NT2/D1 (cell line): ENCODE measurements around the gene PKP2.

ENCODE experiments used
- DNase-seq: peaks from one replicate; pipeline ENCODE4 v3.0.0-alpha.2; 2011; ENCODE audit warnings: low read depth, low spot score
- H3K27me3 ChIP-seq: 2 replicates; pipeline ENCODE4 v1.6.0; 2011; ENCODE audit warnings: mild to moderate bottlenecking; ENCODE audit not compliant: insufficient read length, insufficient read depth
- H3K36me3 ChIP-seq: 2 replicates; pipeline ENCODE4 v1.6.1; 2011; ENCODE audit warnings: mild to moderate bottlenecking, low read length, mixed read lengths; ENCODE audit not compliant: insufficient read depth, insufficient read length
- H3K4me1 ChIP-seq: 2 replicates; pipeline ENCODE4 v1.5.1; 2011; ENCODE audit not compliant: insufficient read depth, insufficient read length
- H3K4me3 ChIP-seq: 2 replicates; pipeline ENCODE4 v1.5.1; 2011; ENCODE audit warnings: low read depth; ENCODE audit not compliant: insufficient read length
- H3K9ac ChIP-seq: 2 replicates; pipeline ENCODE4 v1.6.0; 2011; ENCODE audit warnings: low read depth; ENCODE audit not compliant: insufficient read length
- H3K9me3 ChIP-seq: 2 replicates; pipeline ENCODE4 v1.5.1; 2011; ENCODE audit warnings: mild to moderate bottlenecking, low read length; ENCODE audit not compliant: insufficient read depth
- SUZ12 ChIP-seq: IDR thresholded peaks from 2 replicates; pipeline ENCODE4 v1.6.1; 2011; ENCODE audit not compliant: insufficient read length, insufficient read depth; ENCODE audit errors: extremely low read depth
- YY1 ChIP-seq: IDR thresholded peaks from 2 replicates; pipeline ENCODE4 v1.6.1; 2011; ENCODE audit not compliant: insufficient read length, insufficient read depth
- ZNF274 ChIP-seq: IDR thresholded peaks from 2 replicates; pipeline ENCODE4 v1.6.1; 2011; ENCODE audit warnings: mild to moderate bottlenecking, low read depth, low read length

Gene PKP2

GRCh38 chr12:32755051-32755653, 141.4 kb downstream of the PKP2 start:
- H3K4me3 ChIP-seq, result peak overlapping the region; percentile 99
- H3K27me3 ChIP-seq, result no peaks in the 10 kb centered on the region
- DNase-seq, result peak; percentile 99
- no peaks in the 10 kb centered on the region for H3K4me1 ChIP-seq
- no peak for TF ChIP-seq YY1
- H3K9me3 ChIP-seq, result no peaks in the 10 kb centered on the region
- H3K9ac ChIP-seq, result peak overlapping the region; percentile 100
- H3K36me3 ChIP-seq, result peaks cover 42% of the 10 kb centered on the region

GRCh38 chr12:32754111-32754510, 142.5 kb downstream of the PKP2 start:
- Histone ChIP-seq H3K4me3 (peak overlapping the region; percentile 99), H3K36me3 (peaks cover 51% of the 10 kb centered on the region)

GRCh38 chr12:32753605-32754004, 143.0 kb downstream of the PKP2 start:
- Histone ChIP-seq H3K9me3 (no peaks in the 10 kb centered on the region), H3K36me3 (peaks cover 56% of the 10 kb centered on the region), H3K9ac (no peak overlapping the region), H3K4me1 (no peaks in the 10 kb centered on the region), H3K27me3 (no peaks in the 10 kb centered on the region), H3K4me3 (peak overlapping the region; percentile 99)
- TF ChIP-seq YY1, result no peak
- no peak for TF ChIP-seq SUZ12
- TF ChIP-seq ZNF274, result no peak
- no peak for DNase-seq

More at GRCh38 chr12:32754111-32754510, 142.5 kb downstream of the PKP2 start:
- DNase-seq, result no peak
- TF ChIP-seq ZNF274, result no peak
- TF ChIP-seq SUZ12, result no peak
- TF ChIP-seq YY1, result no peak
- no peaks in the 10 kb centered on the region for H3K9me3 ChIP-seq
- no peaks in the 10 kb centered on the region for H3K27me3 ChIP-seq
- H3K4me1 ChIP-seq, result no peaks in the 10 kb centered on the region
- H3K9ac ChIP-seq, result peak overlapping the region; percentile 100

GRCh38 chr12:32743264-32743663, 153.3 kb downstream of the PKP2 start:
- Histone ChIP-seq H3K36me3 (peaks cover 95% of the 10 kb centered on the region), H3K4me1 (peaks cover 3% of the 10 kb centered on the region), H3K9me3 (no peaks in the 10 kb centered on the region), H3K4me3 (no peak overlapping the region), H3K9ac (no peak overlapping the region), H3K27me3 (no peaks in the 10 kb centered on the region)
- no peak for TF ChIP-seq SUZ12
- no peak for DNase-seq

GRCh38 chr12:32742133-32742532, 154.4 kb downstream of the PKP2 start:
- TF ChIP-seq SUZ12 (no peak), YY1 (no peak), ZNF274 (no peak)
- H3K4me1 ChIP-seq, result peaks cover 3% of the 10 kb centered on the region
- no peak overlapping the region for H3K4me3 ChIP-seq
- H3K27me3 ChIP-seq, result no peaks in the 10 kb centered on the region
- H3K9ac ChIP-seq, result no peak overlapping the region
- H3K9me3 ChIP-seq, result no peaks in the 10 kb centered on the region
- H3K36me3 ChIP-seq, result peaks cover 95% of the 10 kb centered on the region
- no peak for DNase-seq
